ENCODE data around the gene IFI6. TPM values are rescaled to one million over a fixed set of nuclear protein-coding genes. Genes with fewer than 3 reads are reported as not detected.

IFI6 gene
- total RNA-seq, 4 donors from 2014 or later: 28.2 to 79.3 (median 69.4) TPM

DNA sequence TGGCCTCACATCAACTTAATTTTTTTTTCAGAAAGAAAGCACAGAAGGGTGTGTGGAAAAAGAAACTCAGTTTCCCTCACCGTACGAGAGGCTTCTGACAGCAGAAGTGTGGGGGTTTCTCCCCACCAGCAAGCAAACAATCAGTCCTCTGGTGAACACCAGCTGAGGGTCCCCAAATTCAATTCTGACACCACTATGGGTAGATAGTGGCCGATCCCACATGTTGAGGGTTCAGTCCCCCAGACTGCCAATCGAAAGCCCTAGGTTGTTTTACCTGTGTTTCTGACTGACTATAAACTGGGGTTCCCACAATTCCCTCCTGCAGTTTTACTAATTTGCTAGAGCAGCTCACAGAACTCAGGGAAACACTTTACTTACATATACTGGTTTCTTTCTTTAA, 2.1 kb downstream of the IFI6 start:
- Histone ChIP-seq H3K9me3 (no peaks in the 10 kb centered on the region), H3K4me3 (peak overlapping the region in 1 of 4 donors; percentile 55), H3K36me3 (peaks cover 0 to 17% (median 0%) of the 10 kb centered on the region in 3 donors), H3K27ac (peak overlapping the region in 2 of 4 donors; percentile 92 to 93), H3K4me1 (peaks cover 0 to 46% (median 26%) of the 10 kb centered on the region in 4 donors), H3K27me3 (no peaks in the 10 kb centered on the region)
- no peak for DNase-seq (ENCODE audit: low spot score in 2 of 2)
- TF ChIP-seq POLR2A (IDR thresholded peaks at IDR 0.05) (no peak), EP300 (IDR thresholded peaks at IDR 0.05) (no peak)
- TF ChIP-seq, protein P1, sequence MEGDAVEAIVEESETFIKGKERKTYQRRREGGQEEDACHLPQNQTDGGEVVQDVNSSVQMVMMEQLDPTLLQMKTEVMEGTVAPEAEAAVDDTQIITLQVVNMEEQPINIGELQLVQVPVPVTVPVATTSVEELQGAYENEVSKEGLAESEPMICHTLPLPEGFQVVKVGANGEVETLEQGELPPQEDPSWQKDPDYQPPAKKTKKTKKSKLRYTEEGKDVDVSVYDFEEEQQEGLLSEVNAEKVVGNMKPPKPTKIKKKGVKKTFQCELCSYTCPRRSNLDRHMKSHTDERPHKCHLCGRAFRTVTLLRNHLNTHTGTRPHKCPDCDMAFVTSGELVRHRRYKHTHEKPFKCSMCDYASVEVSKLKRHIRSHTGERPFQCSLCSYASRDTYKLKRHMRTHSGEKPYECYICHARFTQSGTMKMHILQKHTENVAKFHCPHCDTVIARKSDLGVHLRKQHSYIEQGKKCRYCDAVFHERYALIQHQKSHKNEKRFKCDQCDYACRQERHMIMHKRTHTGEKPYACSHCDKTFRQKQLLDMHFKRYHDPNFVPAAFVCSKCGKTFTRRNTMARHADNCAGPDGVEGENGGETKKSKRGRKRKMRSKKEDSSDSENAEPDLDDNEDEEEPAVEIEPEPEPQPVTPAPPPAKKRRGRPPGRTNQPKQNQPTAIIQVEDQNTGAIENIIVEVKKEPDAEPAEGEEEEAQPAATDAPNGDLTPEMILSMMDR (IDR thresholded peaks at IDR 0.05): no peak
- 62% methylated on average over 4 of the region's 4 CpGs for WGBS, 2 donors

DNA sequence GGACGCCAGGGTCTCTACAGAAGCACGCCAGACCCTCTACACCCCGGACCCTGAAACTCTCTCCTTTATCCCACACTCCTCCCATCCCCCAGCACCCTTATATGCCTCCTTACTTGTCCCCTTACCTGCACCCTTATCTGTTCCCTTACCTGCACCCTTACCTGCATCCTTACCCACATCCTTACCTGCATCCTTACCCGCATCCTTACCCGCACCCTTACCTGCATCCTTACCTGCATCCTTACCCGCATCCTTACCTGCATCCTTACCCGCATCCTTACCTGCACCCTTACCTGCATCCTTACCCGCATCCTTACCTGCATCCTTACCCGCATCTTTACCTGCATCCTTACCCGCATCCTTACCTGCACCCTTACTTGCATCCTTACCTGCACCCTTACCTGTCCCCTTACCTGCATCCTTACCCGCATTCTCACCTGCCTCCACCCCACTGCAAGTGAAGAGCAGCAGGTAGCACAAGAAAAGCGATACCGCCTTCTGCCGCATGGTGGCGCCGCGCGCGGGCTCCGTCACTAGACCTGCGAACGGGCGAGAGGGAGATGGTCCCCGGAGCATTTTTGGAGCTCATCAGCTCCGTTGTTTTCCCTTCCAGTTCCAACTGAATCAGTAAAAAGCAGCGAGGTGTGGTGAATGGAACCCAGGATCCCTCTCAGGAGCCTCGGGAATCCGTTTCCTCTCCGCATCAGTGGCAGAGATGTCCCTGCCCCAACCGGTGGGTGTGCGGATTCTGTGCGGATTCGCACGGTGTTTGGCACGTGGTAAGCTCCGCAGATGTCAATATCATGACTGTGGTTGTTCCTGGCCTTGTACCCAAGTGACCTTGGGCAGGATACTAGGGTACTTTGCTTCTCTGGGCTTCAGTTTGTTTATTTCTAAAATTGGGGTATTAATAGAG, 2.9 kb downstream of the IFI6 start:
- Histone ChIP-seq H3K27ac (peak overlapping the region in 3 of 4 donors; percentile 66 to 93 (median 92)), H3K27me3 (no peaks in the 10 kb centered on the region), H3K4me3 (peak overlapping the region; percentile 32 to 55 (median 52)), H3K36me3 (peaks cover 0 to 17% (median 0%) of the 10 kb centered on the region in 3 donors), H3K4me1 (peaks cover 0 to 46% (median 26%) of the 10 kb centered on the region in 4 donors), H3K9me3 (no peaks in the 10 kb centered on the region)
- WGBS, 2 donors: 12 to 15% methylated on average over 29 to 36 of the region's 36 CpGs
- no peak for TF ChIP-seq POLR2A (IDR thresholded peaks at IDR 0.05)
- TF ChIP-seq, protein P1 (IDR thresholded peaks at IDR 0.05): peak; percentile 87 to 95 (median 92)
- TF ChIP-seq EP300 (IDR thresholded peaks at IDR 0.05): peak in 1 of 2 donors; percentile 30
- DNase-seq (ENCODE audit: low spot score in 2 of 2): peak; percentile 58 to 77

DNA sequence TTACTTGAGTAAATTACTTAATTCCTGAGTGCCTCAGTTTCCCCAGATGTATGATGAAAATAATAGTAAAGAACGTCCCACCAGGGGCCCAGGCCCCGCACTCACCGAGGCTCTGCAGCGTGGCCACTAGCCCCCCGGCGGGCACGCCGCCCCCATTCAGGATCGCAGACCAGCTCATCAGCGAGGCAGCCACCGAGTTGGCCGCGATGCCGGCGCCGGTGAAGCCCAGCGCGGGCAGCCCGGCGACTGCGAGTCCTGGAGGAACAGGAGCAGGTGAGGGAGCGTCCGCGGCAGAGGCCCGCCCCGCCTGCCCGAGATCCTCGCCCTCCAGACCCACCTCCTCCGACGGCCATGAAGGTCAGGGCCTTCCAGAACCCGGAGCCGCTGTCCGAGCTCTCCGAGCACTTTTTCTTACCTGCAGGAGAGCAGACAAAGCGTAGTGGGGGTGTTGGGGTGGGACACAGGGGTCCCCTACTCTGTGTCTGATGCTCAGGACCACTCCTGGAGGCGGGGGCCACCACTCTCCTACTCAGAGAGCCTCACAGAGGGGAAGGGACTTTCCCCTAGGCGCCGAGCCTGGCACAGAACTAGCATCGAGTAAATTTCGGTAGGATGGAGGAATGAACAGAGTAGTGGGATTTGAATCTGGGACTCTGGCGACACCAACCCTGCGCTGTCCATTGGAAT, 3.7 kb downstream of the IFI6 start:
- no peak for DNase-seq (ENCODE audit: low spot score in 2 of 2)
- Histone ChIP-seq H3K4me3 (no peak overlapping the region), H3K9me3 (no peaks in the 10 kb centered on the region), H3K4me1 (peaks cover 0 to 52% (median 26%) of the 10 kb centered on the region in 4 donors), H3K27me3 (no peaks in the 10 kb centered on the region), H3K36me3 (peaks cover 0 to 17% (median 0%) of the 10 kb centered on the region in 3 donors), H3K27ac (peak overlapping the region in 1 of 4 donors; percentile 22)
- no peak for TF ChIP-seq EP300 (IDR thresholded peaks at IDR 0.05)
- 82 to 86% methylated on average over 27 to 31 of the region's 42 CpGs for WGBS, 2 donors

DNA sequence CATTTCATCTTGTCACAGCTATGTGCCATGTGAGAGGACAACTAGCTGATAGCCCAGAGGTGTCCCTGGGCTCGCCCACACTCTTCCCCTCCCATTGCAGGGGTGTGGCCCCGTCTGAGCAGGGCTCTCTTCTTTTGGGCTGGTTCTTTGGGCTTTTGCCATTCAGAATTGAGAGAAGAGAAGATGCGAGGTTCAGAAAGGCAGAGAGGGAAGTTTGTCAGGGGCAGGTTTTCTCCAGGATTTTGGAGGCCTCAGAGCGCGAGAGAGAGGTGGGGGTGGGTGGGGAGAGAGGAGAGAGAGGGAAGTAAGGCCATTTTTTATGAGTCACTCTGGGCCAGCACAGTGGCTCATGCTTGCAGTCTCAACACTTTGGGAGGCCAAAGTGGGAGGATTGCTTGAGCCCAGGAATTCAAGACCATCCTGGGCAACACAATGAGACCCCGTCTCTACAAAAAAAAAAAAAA, 5.2 kb downstream of the IFI6 start:
- Histone ChIP-seq H3K27ac (no peak overlapping the region), H3K27me3 (no peaks in the 10 kb centered on the region), H3K4me3 (no peak overlapping the region), H3K9me3 (no peaks in the 10 kb centered on the region), H3K36me3 (peaks cover 0 to 17% (median 0%) of the 10 kb centered on the region in 3 donors), H3K4me1 (peaks cover 0 to 52% (median 23%) of the 10 kb centered on the region in 4 donors)
- no peak for TF ChIP-seq POLR2A (IDR thresholded peaks at IDR 0.05)
- no peak for TF ChIP-seq EP300 (IDR thresholded peaks at IDR 0.05)
- TF ChIP-seq, protein P1 (IDR thresholded peaks at IDR 0.05): no peak
- DNase-seq (ENCODE audit: low spot score in 2 of 2): no peak
- WGBS, 2 donors: 67 to 74% methylated on average over 6 of the region's 6 CpGs

DNA sequence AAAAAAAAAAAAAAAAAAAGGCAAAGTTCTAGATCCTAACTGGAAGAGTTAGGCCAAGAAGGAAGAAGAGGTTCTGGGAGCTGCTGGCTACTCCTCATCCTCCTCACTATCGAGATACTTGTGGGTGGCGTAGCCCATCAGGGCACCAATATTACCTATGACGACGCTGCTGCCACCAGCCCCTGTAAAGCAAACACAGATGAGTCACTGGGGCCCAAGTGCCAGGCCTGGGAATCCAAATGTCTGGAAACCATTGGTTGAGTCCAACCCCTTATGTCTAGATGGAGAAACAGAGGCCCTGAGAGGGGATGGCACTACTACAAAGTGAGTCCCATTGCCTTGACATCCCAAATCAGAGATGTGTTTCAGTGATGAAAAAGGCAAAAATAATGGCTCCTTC, 5.7 kb downstream of the IFI6 start:
- no peak for DNase-seq (ENCODE audit: low spot score in 2 of 2)
- Histone ChIP-seq H3K4me1 (peaks cover 0 to 48% (median 20%) of the 10 kb centered on the region in 4 donors), H3K4me3 (no peak overlapping the region), H3K27me3 (no peaks in the 10 kb centered on the region), H3K9me3 (no peaks in the 10 kb centered on the region), H3K27ac (no peak overlapping the region), H3K36me3 (peaks cover 0 to 17% (median 0%) of the 10 kb centered on the region in 3 donors)
- TF ChIP-seq POLR2A (IDR thresholded peaks at IDR 0.05) (no peak), EP300 (IDR thresholded peaks at IDR 0.05) (no peak)
- TF ChIP-seq, protein P1 (IDR thresholded peaks at IDR 0.05): no peak
- WGBS, 2 donors: 90 to 94% methylated on average over 4 of the region's 4 CpGs
